HCT116 (cell line): ENCODE measurements around the gene ZNF519. TPM values are rescaled to one million over a fixed set of nuclear protein-coding genes. Genes with fewer than 3 reads are reported as not detected.
"Not testable (repeated sequence)": the region's sequence is repeated elsewhere in the genome, so short reads cannot be mapped to it uniquely, and the experiment has no call there.

Source experiments
- ATAC-seq: fragments of 200-7000 bp; cut with Tn5 transposase; 2 replicates; pipeline ENCODE4 v1.9.1; 2020; ENCODE audit warnings: mild to moderate bottlenecking, moderate library complexity
- BruUV-seq: library from RNA; stranded (reverse); fragments of 400-500 nt; replicated peaks from 2 replicates; lab custom pipeline; 2021; lab: Mats Ljungman, UMichigan
- CTCF ChIA-PET: fragments of 300-600 bp; sonication (Branson Sonifier 250); formaldehyde crosslinking; loops from one replicate; lab custom pipeline; 2021; ENCODE audit warnings: antibody characterized with exemption; lab: Charles Lee
- POLR2A ChIA-PET: fragments of 300-600, 350-600 bp; sonication (Branson Sonifier 250); formaldehyde crosslinking; loops from one replicate; lab custom pipeline; 2021; ENCODE audit warnings: antibody characterized with exemption; lab: Charles Lee
- RAD21 ChIA-PET, 2 experiments: fragments of 300-600 bp; sonication (Branson Sonifier 250); formaldehyde crosslinking; loops; one replicate each; lab custom pipeline; 2023; ENCODE audit warnings: low total read pairs in 2 of 2; ENCODE audit not compliant: uncharacterized antibody in 2 of 2, unreplicated experiment in 2 of 2, low non-redundant PET in 1 of 2; lab: Charles Lee
- DNase-seq: peaks from one replicate; pipeline ENCODE4 v3.0.0-alpha.2; 2010; ENCODE audit warnings: low read depth, low spot score
- H2AFZ ChIP-seq: fragments of 200-600 bp; shearing (Covaris generic), sonication (generic); 2 replicates; pipeline ENCODE4 v1.6.1; 2017; ENCODE audit warnings: low read depth, mixed run types, mixed read lengths, antibody characterized with exemption, low read length; ENCODE audit not compliant: poor library complexity, severe bottlenecking
- H3K27ac ChIP-seq: 2 replicates; pipeline ENCODE4 v1.5.1; 2012; ENCODE audit warnings: low read depth, low read length
- H3K27me3 ChIP-seq: fragments of 200-600 bp; sonication (generic); 2 replicates; pipeline ENCODE4 v1.6.1; 2016; ENCODE audit warnings: mixed run types, low read length, mixed read lengths; ENCODE audit not compliant: insufficient read depth
- H3K36me3 ChIP-seq, 2 experiments: fragments of 200-500 bp in 1 of 2; fragments of 200-600 bp in 1 of 2; sonication (Bioruptor generic) in 1 of 2; sonication (generic) in 1 of 2; 2 replicates each; pipeline versions ENCODE4 v1.5.1 to v1.6.1; 2014 to 2016; ENCODE audit warnings: low read length in 2 of 2, inconsistent platforms in 1 of 2, mixed read lengths in 1 of 2, mixed run types in 1 of 2; ENCODE audit not compliant: insufficient read depth in 2 of 2, control insufficient read depth in 1 of 2
- H3K4me1 ChIP-seq, 2 experiments: fragments of 200-600 bp in 1 of 2; sonication (generic) in 1 of 2; 2 replicates each; pipeline versions ENCODE4 v1.5.1 to v1.6.1; 2012 to 2017; ENCODE audit warnings: low read length in 2 of 2, inconsistent platforms in 1 of 2, mild to moderate bottlenecking in 1 of 2, mixed read lengths in 1 of 2, mixed run types in 1 of 2, moderate library complexity in 1 of 2; ENCODE audit not compliant: insufficient read depth in 2 of 2, control insufficient read depth in 1 of 2
- H3K4me2 ChIP-seq: fragments of 200-600 bp; sonication (generic); 2 replicates; pipeline ENCODE4 v1.6.1; 2017; ENCODE audit warnings: mixed run types, low read length, mixed read lengths
- H3K4me3 ChIP-seq, 2 experiments: fragments of 200-600 bp in 1 of 2; sonication (generic) in 1 of 2; replicated peaks in 1 of 2; 2 replicates each; pipeline ENCODE4 v1.5.1; 2011 to 2016; ENCODE audit warnings: low read length in 2 of 2, control low read depth in 1 of 2, low read depth in 1 of 2, mild to moderate bottlenecking in 1 of 2, mixed read lengths in 1 of 2, mixed run types in 1 of 2
- H3K79me2 ChIP-seq: fragments of 200-600 bp; sonication (generic); 2 replicates; pipeline ENCODE4 v1.6.1; 2017; ENCODE audit warnings: mild to moderate bottlenecking, mixed run types, low read length, moderate library complexity, mixed read lengths; ENCODE audit not compliant: insufficient read depth
- H3K9ac ChIP-seq: fragments of 200-600 bp; sonication (generic); 2 replicates; pipeline ENCODE4 v1.6.1; 2016; ENCODE audit warnings: low read length, mixed read lengths
- H3K9me2 ChIP-seq: fragments of 200-600 bp; sonication (generic), shearing (Covaris generic); 2 replicates; pipeline ENCODE4 v1.6.1; 2017; ENCODE audit warnings: mixed run types, mild to moderate bottlenecking, moderate library complexity; ENCODE audit not compliant: insufficient read depth
- H3K9me3 ChIP-seq, 2 experiments: fragments of 200-500 bp in 1 of 2; fragments of 200-600 bp in 1 of 2; sonication (Bioruptor generic) in 1 of 2; sonication (generic) in 1 of 2; 2 replicates each; pipeline ENCODE4 v1.6.1; 2014 to 2017; ENCODE audit warnings: low read length in 2 of 2, mixed read lengths in 2 of 2, inconsistent platforms in 1 of 2, low read depth in 1 of 2, mild to moderate bottlenecking in 1 of 2, mixed run types in 1 of 2, moderate library complexity in 1 of 2; ENCODE audit not compliant: control insufficient read depth in 1 of 2, insufficient read depth in 1 of 2
- H4K20me1 ChIP-seq: fragments of 200-600 bp; sonication (generic), shearing (Covaris generic); 2 replicates; pipeline ENCODE4 v1.6.1; 2017; ENCODE audit warnings: mixed run types, mild to moderate bottlenecking, moderate library complexity; ENCODE audit not compliant: insufficient read depth
- intact Hi-C: fragments of 100-400 bp; cut with micrococcal nuclease; formaldehyde crosslinking; loops from 2 replicates; pipeline ENCODE4 v1.10.0; 2022
- total RNA-seq: library from RNA; stranded (reverse); gene quantifications from one replicate; pipeline ENCODE4 v1.2.1, GENCODE V29; 2021; ENCODE audit not compliant: unreplicated experiment

ZNF519 gene
- total RNA-seq, 1 experiment from 2014 or later: 6.5 TPM

GRCh38 chr18:14151564-14152113 lies 19.4 kb upstream of the ZNF519 start:
- H3K79me2 ChIP-seq, H3K27ac ChIP-seq, H3K9ac ChIP-seq, H3K9me3 ChIP-seq, H2AFZ ChIP-seq, H3K4me2 ChIP-seq, H3K4me3 ChIP-seq, POLR2A ChIA-PET, DNase-seq, CTCF ChIA-PET, intact Hi-C loops, H3K36me3 ChIP-seq, H3K4me1 ChIP-seq, BruUV-seq, H3K27me3 ChIP-seq, H3K9me2 ChIP-seq, H4K20me1 ChIP-seq, RAD21 ChIA-PET, ATAC-seq: not testable (repeated sequence)

GRCh38 chr18:14150766-14151165 lies 18.5 kb upstream of the ZNF519 start:
- ATAC-seq: not testable (repeated sequence)

GRCh38 chr18:14149916-14150420 lies 17.7 kb upstream of the ZNF519 start:
- not testable (repeated sequence) for H3K4me1 ChIP-seq

More at GRCh38 chr18:14150766-14151165, 18.5 kb upstream of the ZNF519 start:
- POLR2A ChIA-PET, H3K36me3 ChIP-seq, H3K4me1 ChIP-seq, RAD21 ChIA-PET, H3K4me3 ChIP-seq, H3K9me2 ChIP-seq, DNase-seq, H2AFZ ChIP-seq, BruUV-seq, H3K79me2 ChIP-seq, H3K9me3 ChIP-seq, H4K20me1 ChIP-seq, H3K27ac ChIP-seq, H3K4me2 ChIP-seq, H3K27me3 ChIP-seq, CTCF ChIA-PET, intact Hi-C loops, H3K9ac ChIP-seq: not testable (repeated sequence)

GRCh38 chr18:14149121-14149850 lies 17.1 kb upstream of the ZNF519 start:
- H3K4me3 ChIP-seq, CTCF ChIA-PET, BruUV-seq, H3K27me3 ChIP-seq, POLR2A ChIA-PET, H3K4me2 ChIP-seq, DNase-seq, H3K27ac ChIP-seq, H3K9ac ChIP-seq, H3K4me1 ChIP-seq, H4K20me1 ChIP-seq, H2AFZ ChIP-seq, H3K79me2 ChIP-seq, intact Hi-C loops, ATAC-seq, RAD21 ChIA-PET, H3K36me3 ChIP-seq, H3K9me2 ChIP-seq, H3K9me3 ChIP-seq: not testable (repeated sequence)

More at GRCh38 chr18:14149916-14150420, 17.7 kb upstream of the ZNF519 start:
- RAD21 ChIA-PET, H3K36me3 ChIP-seq, H3K27ac ChIP-seq, H3K27me3 ChIP-seq, intact Hi-C loops, H3K9me2 ChIP-seq, ATAC-seq, H3K9ac ChIP-seq, DNase-seq, CTCF ChIA-PET, H4K20me1 ChIP-seq, POLR2A ChIA-PET, H3K79me2 ChIP-seq, H2AFZ ChIP-seq, BruUV-seq, H3K4me2 ChIP-seq, H3K9me3 ChIP-seq, H3K4me3 ChIP-seq: not testable (repeated sequence)
